Spleen (tissue), 7 donors: ENCODE results near the gene NRARP.

Source experiments
- CTCF ChIP-seq, 11 experiments: fragments of 200-600 bp in 7 of 11; fragments of 450-650 bp in 4 of 11; sonication (generic) in 4 of 11; IDR thresholded peaks in 8 of 11; conservative IDR thresholded peaks in 3 of 11; 1 replicate in 7 of 11; 2 replicates in 4 of 11; pipeline versions ENCODE4 v1.4.0 to v1.8.0; 2016 to 2021; ENCODE audit warnings: antibody characterized with exemption in 11 of 11, inconsistent platforms in 4 of 11, mild to moderate bottlenecking in 1 of 11
- POLR2A ChIP-seq, 3 donors: fragments of 450-650 bp; IDR thresholded peaks; one replicate each; pipeline ENCODE4 v1.5.1; 2017; ENCODE audit warnings: antibody characterized with exemption in 3 of 3, mild to moderate bottlenecking in 1 of 3
- POLR2AphosphoS5 ChIP-seq, 3 donors: sonication (generic); formaldehyde crosslinking; IDR thresholded peaks; one replicate each; pipeline ENCODE4 v1.5.1; 2017; ENCODE audit warnings: antibody characterized with exemption in 3 of 3
- donor health status: DM: no; HTN: no; CAD: no; lungs with moderate emphysema.
- donor health status: DM: no; HTN: no; CAD: no.
- donor health status: DM: no; HTN: no; CAD: no.

GRCh38 chr9:137325124-137325523, 23.1 kb upstream of the NRARP start:
- TF ChIP-seq CTCF (IDR thresholded peaks at IDR 0.05 in 8 of 11, conservative IDR thresholded peaks at IDR 0.05 in 3 of 11) (no peak), POLR2AphosphoS5 (IDR thresholded peaks at IDR 0.05) (no peak), POLR2A (IDR thresholded peaks at IDR 0.05) (no peak)
